ENCODE results near the gene NUP58.

DNA sequence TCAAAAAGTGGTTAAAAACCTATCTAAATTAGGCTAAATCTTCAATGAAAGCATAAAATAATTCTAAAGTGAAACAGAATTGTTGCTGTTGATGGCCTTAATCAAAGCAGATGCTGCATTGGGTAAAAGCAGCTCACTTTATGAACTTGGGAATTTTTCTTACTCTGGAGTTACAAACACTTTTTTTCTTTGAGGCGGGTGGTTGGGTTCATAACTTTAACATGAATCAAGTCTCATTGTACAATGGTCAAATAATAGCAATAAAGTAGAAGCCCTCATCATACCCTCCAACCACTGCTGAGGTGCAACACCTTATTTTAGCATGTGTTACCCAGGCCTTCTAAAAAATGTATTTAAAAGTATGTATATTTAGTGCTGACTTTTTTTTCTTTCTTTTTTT, 29.1 kb downstream of the NUP58 start:
- TF ChIP-seq, protein P1, sequence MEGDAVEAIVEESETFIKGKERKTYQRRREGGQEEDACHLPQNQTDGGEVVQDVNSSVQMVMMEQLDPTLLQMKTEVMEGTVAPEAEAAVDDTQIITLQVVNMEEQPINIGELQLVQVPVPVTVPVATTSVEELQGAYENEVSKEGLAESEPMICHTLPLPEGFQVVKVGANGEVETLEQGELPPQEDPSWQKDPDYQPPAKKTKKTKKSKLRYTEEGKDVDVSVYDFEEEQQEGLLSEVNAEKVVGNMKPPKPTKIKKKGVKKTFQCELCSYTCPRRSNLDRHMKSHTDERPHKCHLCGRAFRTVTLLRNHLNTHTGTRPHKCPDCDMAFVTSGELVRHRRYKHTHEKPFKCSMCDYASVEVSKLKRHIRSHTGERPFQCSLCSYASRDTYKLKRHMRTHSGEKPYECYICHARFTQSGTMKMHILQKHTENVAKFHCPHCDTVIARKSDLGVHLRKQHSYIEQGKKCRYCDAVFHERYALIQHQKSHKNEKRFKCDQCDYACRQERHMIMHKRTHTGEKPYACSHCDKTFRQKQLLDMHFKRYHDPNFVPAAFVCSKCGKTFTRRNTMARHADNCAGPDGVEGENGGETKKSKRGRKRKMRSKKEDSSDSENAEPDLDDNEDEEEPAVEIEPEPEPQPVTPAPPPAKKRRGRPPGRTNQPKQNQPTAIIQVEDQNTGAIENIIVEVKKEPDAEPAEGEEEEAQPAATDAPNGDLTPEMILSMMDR (IDR thresholded peaks at IDR 0.05): no peak
- no peak for TF ChIP-seq POLR2AphosphoS5 (IDR thresholded peaks at IDR 0.05)
- TF ChIP-seq EP300 (IDR thresholded peaks at IDR 0.05): no peak

Data from stomach (tissue), 4 donors.